ENCODE measurements around the gene SLC28A1. TPM values are rescaled to one million over a fixed set of nuclear protein-coding genes. Genes with fewer than 3 reads are reported as not detected.

SLC28A1 gene
- total RNA-seq, 1 experiment from 2014 or later: not detected

- intact Hi-C loops (cut with micrococcal nuclease): no loop called here
- Histone ChIP-seq H3K4me3 (replicated peaks in 1 of 2; ENCODE audit: low read depth in 1 of 2, low read length in 2 of 2) (no peak overlapping the region), H3K79me2 (ENCODE audit: insufficient read depth, low read length) (no peaks in the 10 kb centered on the region), H2AFZ (ENCODE audit: low read depth, low read length, poor library complexity, severe bottlenecking) (no peak overlapping the region), H3K27me3 (ENCODE audit: insufficient read depth, low read length) (no peaks in the 10 kb centered on the region), H4K20me1 (ENCODE audit: insufficient read depth) (no peaks in the 10 kb centered on the region), H3K36me3 (ENCODE audit: control insufficient read depth in 1 of 2, insufficient read depth in 2 of 2, low read length in 2 of 2) (no peaks in the 10 kb centered on the region), H3K4me2 (ENCODE audit: low read length) (peak overlapping the region; percentile 39), H3K27ac (ENCODE audit: low read depth, low read length) (no peak overlapping the region), H3K4me1 (ENCODE audit: control insufficient read depth in 1 of 2, insufficient read depth in 2 of 2, low read length in 2 of 2) (peaks cover 0 to 8% of the 10 kb centered on the region in 2 experiments; a peak in 2 of 4 replicates), H3K9ac (ENCODE audit: low read length) (no peak overlapping the region), H3K9me2 (ENCODE audit: insufficient read depth) (no peaks in the 10 kb centered on the region), H3K9me3 (ENCODE audit: control insufficient read depth in 1 of 2, insufficient read depth in 1 of 2, low read depth in 1 of 2, low read length in 2 of 2) (no peaks in the 10 kb centered on the region)
- no peak for ATAC-seq
- DNase-seq (ENCODE audit: low read depth, low spot score): no peak
- TF ChIP-seq MAX (IDR thresholded peaks at IDR 0.05): no peak
- no peak for TF ChIP-seq EZH2 (IDR thresholded peaks at IDR 0.05)
- TF ChIP-seq ELF1 (IDR thresholded peaks at IDR 0.05; ENCODE audit: borderline replicate concordance, low read depth): no peak
- no peak for TF ChIP-seq SP1 (IDR thresholded peaks at IDR 0.05; ENCODE audit: low read depth)
- TF ChIP-seq SIN3A (IDR thresholded peaks at IDR 0.05; ENCODE audit: low read depth): no peak
- no peak for TF ChIP-seq YY1 (IDR thresholded peaks at IDR 0.05; ENCODE audit: extremely low read depth, insufficient replicate concordance, low read depth, low read length)
- TF ChIP-seq CEBPB (IDR thresholded peaks at IDR 0.05; ENCODE audit: low read depth): no peak
- no peak for TF ChIP-seq EGR1 (IDR thresholded peaks at IDR 0.05; ENCODE audit: low read depth)
- TF ChIP-seq CTCF (IDR thresholded peaks at IDR 0.05 in 2 of 3, conservative IDR thresholded peaks at IDR 0.05 in 1 of 3; ENCODE audit: borderline replicate concordance in 1 of 3, insufficient read depth in 1 of 3, low read depth in 2 of 3, low read length in 2 of 3): no peak
- TF ChIP-seq CBX3 (IDR thresholded peaks at IDR 0.05; ENCODE audit: low read depth): no peak
- TF ChIP-seq ZNF274 (IDR thresholded peaks at IDR 0.05; ENCODE audit: low read depth, low read length): no peak
- TF ChIP-seq ATF3 (IDR thresholded peaks at IDR 0.05): no peak
- TF ChIP-seq ZBTB33 (IDR thresholded peaks at IDR 0.05; ENCODE audit: extremely low read depth, insufficient replicate concordance, low read length): no peak
- TF ChIP-seq TCF7L2 (IDR thresholded peaks at IDR 0.05; ENCODE audit: borderline replicate concordance, extremely low read depth, insufficient read depth, insufficient read length): no peak
- no peak for TF ChIP-seq POLR2AphosphoS5 (IDR thresholded peaks at IDR 0.05; ENCODE audit: low read depth, low read length)
- TF ChIP-seq JUND (IDR thresholded peaks at IDR 0.05): no peak
- TF ChIP-seq POLR2A (IDR thresholded peaks at IDR 0.05; ENCODE audit: borderline replicate concordance, extremely low read depth, insufficient read depth, insufficient read length): no peak
- TF ChIP-seq SRF (IDR thresholded peaks at IDR 0.05; ENCODE audit: low read depth): no peak
- TF ChIP-seq ZFX (IDR thresholded peaks at IDR 0.05): no peak
- ChIA-PET POLR2A (no interaction called here), RAD21 (ENCODE audit: low non-redundant PET in 1 of 2, low total read pairs in 2 of 2, uncharacterized antibody in 2 of 2, unreplicated experiment in 2 of 2) (interaction anchor here in 1 of 2 experiments (0.5 kb wide), 1 partner anchor 361 kb away, joined by 4 read pairs; no protein-coding TSS in a partner anchor), CTCF (interaction anchor here (2.4 kb wide), 1 partner anchor 13 kb away, joined by 5 read pairs; no protein-coding TSS in a partner anchor)
- no TSS peak for BruUV-seq (replicated peaks)
Observed at GRCh38 chr15:84947947-84948830, 63.7 kb downstream of the SLC28A1 start.
